NCI-H1105 (cell line): ENCODE results near the gene NSMCE3.

ENCODE experiments used
- DNase-seq: peaks from one replicate; lab custom pipeline; 2025; lab: John Stamatoyannopoulos, UW

The NSMCE3 gene

DNA sequence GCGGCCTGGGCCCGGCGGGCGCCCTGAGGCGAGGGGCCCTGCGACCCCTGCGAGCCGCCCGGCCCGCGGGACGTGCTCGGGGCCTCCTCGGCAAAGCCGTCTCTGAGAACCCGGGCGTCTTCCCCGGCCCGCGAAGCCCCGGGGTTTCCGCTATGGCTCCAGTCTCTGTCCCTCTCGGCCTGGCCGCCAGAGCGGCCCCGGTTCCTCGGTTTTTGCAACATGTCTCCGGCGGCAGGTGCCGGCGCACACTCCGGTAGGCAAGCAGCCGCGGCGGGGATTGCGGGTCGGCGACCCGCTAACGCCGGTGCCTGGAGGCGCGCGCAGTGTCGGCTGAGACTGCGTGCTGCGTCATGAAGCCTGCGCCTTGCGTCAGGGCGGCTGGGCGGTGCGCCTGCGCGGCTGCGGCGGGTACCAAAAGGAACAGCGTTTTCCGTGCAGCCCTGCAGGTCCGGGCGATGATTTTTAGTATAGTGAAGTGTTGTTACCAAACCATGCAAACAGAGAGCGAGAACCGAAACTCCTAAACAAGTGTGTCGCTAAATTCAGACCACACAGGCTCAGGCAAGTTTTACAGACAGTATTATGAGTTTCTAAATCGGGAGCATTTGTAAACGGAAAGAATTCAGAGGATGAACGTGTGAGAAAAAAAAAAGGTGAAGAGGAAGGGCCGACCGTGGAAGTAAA, at the start of gene NSMCE3:
Gene NSMCE3 (minus strand): TSS at position 338 of the 684 bp plus-strand sequence. CDS start 117 bp downstream, at position 221.
- DNase-seq: peak; percentile 49

DNA sequence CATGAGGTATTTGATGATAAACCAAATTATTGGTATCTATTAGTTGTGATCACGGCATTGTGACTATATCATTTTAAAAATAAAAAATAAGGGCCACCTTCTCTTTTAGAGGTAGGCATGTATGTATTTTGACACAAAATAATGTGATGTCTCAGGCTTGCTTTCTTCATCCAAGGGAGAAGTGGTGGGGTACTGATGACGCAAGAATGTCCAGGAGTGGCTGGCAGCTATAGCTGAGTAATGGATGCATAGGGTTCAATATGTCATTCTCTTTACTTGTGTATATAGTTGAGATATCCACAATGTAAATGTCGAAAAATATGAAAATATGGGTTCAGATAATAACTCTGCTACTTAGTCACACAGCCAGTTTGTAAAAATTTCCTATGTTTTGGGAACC, 46.8 kb upstream of the NSMCE3 start:
- DNase-seq: no peak

DNA sequence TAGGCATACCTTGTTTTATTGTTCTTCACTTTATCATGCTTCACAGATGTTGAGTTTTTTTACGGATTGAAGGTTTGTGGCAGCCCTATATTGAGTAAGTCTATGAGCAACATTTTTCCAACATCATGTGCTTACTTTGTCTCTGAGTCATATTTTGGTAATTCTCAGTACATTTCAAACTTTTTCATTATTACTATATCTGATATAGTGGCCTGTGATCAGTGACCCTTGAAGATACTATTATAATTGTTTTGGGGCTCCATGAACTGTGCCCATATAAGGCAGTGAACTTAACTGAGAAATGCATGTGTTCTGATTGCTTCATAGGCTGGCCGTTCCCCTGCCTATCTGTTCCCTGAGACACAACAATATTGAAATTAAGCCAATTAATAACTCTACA, 42.8 kb upstream of the NSMCE3 start:
- no peak for DNase-seq

DNA sequence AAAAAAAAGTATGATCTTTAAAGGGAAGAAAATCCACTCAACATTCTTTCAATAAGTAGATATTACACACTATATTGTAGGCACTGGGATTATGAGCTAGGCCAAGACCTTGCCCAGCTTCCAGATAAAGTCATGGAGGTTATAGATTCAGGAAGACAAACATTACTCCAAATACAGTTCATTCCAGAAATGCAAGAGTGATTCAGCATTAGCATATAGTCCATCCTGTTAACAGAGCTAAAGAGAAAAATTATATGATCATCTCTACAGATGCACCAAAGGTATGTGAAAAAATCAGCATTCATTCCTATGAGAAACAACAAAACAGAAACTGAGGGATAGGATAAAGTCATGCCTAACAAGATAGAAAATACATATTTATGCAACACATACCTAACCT, 42.1 kb upstream of the NSMCE3 start:
- DNase-seq: no peak

DNA sequence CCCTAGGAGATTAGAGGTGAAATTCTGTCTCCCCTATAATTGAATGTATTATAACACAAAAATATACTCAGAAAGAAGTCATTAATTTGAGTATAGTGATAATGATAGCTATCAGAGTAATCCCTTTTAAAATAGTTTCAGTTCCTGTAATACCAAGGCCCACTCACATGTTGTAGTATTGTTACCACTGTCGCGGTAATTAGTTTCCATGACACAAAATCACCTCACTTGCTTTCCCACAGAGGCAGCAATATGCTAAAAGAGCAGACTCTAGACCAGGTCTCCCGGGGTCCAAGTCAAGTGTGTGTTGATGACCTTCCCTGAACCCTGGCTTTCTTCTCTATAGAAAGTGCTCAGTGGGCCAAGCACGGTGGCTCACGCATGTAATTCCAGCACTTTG, 39.5 kb upstream of the NSMCE3 start:
- no peak for DNase-seq

DNA sequence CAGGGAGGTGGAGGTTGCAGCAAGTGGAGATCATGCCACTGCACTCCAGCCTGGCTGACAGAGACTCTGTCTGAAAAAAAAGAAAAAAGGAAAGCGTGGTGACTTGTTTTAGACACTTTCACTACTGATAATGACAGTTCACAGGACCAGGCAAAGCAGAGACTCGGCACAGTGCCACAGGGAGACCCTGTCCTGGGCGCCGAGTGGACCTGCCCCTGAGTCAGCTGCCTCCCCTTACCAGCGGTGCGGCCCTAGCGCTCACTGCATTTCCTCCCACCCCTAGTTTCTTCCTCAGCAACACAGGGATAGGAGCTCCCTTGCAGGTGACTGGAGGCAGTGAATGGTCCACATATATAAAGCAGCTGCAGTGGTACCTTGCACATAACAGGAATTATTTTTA, 38.7 kb upstream of the NSMCE3 start:
- no peak for DNase-seq

DNA sequence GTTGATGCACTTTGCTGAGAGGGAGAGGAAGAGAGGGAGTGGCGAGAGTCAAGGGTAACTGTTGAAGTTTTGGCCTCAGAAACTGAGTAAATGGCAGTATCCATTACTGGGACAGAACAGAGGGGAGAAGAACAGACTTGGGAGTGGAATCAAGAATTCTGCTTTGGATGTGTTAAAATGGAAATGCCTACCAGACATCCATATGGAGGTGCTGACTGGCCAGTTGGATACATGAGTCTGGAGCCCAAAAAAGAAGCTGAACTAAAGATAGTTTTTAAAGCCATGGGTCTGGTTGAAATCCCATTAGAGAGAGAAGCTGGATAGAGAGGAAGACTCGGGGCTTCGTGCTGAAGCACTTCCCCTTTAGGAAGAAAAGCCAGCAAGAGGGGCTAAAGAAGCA, 35.9 kb upstream of the NSMCE3 start:
- no peak for DNase-seq

DNA sequence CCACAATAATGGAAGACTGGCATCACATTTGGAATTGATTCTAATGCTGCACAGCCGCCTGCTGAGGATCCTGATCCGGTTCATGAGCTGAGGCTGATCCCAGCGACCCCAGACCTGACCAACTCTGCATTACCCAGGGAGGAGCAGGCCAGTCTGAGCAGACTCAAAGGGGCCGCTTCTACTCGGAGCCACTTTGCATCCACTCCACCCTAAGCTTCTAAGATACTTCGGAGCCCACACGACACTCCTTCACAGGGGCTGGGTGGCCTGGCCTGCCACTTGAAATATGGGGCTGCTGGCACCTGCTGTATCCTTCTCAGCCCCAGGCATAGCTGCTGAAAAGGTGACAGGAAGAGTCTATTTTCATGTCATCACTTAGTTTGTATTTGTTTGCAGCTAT, 33.2 kb upstream of the NSMCE3 start:
- no peak for DNase-seq

DNA sequence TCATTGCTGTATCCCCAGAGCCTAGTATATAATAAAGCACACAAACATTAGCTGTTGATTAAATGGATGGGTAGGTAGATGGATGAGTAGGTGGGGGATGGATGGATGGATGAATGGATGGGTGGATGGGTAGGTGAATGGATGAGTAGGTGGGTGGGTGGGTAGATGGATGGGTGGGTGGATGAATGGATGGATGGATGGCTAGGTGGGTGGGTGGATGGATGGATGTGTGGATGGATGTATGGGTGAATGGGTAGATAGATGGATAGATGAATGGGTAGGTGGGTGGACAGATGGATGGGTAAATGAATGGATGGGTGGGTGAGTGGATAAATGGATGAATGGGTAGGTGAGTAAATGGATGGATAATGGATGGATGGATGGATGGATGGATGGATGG, 30.2 kb upstream of the NSMCE3 start:
- no peak for DNase-seq

DNA sequence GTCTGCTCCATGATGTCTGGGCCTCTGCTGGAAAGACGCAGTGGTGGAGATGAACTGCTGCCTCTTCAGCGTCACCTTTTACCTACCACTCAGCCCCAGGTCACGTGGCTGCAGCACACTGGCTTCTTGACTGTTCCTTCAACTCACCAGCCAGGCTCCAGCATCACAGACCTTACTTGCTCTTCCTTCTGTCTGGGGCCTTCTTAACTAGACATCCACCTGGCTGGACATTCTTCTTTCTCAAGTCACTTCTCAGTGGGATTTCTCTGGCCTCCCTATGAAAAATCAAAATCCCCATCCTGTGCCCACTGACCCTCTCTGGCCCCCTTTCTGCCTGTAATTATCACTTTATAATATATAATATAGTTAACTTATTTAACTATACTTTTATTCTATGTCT, 29.7 kb upstream of the NSMCE3 start:
- no peak for DNase-seq

DNA sequence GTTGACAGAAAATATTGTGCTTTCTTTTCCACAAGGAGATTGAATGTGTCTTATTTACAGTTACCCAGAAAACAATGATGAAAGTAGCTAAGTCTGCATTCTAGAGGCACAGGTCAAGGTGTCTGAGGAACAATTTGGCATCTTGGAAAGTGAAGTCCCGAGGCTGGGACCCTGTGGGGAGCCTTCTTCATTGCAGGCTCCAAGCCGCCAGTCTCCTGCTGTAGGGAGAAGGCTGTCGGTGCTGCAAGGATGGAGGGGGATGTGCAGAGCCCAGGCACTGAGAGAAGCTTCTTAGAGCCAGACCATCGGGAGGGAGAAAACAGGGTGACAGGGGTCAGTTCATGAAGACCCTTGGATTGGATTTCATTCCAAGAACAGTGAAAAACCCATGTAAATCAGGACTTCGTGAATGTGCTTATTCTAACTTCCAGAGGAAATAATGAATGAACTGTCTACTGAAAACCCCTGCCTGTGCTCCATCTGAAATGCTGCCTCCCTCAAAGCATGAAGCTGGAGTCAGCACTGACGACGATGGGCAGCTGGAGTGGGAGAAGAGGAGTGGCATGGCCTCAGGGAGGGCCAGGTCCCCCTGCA, 25.2 kb upstream of the NSMCE3 start:
- no peak for DNase-seq

DNA sequence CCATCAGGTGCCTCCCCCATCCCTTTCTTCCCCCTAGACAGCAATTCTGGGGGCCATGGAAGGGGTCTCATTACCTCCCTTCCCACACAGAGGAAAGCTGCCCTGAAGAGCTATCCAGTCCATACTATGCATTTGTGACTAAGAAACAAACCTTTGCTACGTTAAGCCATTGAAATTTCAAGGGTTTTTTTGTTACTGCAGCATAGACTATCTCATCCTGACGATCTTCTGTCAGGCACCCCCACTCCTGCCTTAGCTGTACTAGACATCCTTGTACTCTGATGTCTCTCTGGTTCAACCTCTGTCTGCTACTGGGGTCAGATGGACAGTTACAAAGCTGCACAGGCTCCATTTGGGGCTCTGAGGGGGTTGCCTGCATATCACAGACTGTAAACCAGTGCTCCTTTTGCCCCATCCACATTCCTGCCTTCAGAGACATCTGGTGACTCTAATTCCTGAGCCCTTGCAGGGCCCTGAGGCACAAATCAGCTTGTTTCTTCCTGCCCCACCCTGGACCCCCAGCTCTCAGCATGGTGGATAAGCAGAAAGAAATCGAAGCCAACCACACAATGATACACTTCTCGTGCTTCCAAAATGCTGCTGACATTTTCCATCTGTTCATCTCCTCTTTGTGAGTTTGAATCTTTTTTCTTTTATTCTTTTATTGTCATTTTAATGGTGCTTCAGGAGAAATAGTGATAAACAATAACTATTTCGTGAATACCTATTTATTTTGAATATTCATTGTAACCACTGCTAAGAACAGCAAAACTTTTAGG, 21.6 kb upstream of the NSMCE3 start:
- DNase-seq: no peak

DNA sequence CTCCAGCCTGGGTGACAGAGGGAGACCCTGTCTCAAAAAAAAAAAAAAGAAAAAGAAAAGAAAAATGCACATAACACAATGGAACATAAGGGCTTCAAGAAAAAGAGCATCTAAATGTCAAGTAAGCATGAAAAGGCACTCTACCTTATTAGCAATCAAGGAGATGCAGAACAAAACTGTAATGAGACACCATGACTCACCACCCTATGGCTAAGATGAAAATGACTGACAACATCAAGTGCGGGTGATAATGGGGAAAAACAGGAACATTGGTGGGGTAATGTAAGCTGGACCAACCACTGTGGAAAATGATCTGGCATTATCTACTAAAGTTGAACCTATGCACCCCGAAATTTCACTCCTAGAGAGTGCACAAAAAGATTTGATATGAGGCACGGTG, 19.6 kb upstream of the NSMCE3 start:
- DNase-seq: no peak

DNA sequence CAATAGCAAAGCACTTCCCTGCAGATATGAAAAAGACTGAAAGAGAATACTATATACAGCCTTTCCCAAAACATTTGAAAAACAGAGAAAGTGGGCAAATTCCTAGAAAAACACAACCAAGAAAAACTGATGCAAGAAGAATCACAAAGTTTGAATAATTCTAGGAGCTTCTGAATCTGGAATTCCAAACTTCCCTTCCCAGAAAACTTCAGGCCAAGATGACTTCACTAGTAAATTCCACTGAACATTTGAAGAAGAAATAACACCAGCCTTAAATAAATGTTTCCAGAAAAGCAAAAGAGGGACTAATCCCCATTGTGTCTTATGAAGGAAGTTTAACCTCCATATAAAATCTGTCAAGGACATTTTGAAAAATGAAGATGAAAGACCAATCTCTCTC, 15.8 kb upstream of the NSMCE3 start:
- DNase-seq: no peak

DNA sequence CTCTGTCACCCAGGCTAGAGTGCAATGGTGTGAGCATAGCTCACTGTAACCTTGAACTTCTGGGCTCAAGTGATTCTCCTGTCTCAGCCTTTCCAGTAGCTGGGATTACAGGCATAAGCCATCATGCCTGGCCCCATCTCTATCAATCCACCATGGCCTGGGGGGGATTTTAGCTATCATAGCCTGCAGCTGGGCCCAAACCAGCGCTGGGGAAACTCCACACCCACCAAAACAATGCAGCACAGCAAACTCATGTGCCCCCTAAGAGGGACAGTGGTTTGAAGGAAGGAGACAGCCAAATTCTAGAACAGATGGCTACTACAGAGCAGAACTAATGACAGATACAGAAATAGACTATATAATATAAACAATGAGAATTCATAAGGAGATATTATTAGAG, 13.8 kb upstream of the NSMCE3 start:
- DNase-seq: no peak

DNA sequence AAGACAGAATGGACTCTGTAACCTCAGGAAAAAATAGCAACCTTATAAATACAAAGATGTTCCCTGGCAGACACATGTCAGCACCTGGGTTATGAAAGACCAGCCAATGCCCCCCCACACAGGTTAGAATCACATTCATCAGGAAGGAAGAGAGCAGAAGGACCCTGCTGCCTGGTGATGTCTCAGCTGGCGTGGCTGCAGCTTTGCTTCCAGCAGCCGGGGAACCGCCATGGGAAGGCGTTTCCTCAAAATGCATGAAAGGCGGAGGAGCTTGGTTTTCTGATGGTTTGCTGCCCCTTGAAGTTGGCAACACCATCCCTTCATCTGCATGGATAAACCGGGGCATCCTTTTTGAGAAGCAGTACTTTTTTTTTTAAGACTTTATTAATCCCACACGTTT, 10.9 kb upstream of the NSMCE3 start:
- DNase-seq: no peak

DNA sequence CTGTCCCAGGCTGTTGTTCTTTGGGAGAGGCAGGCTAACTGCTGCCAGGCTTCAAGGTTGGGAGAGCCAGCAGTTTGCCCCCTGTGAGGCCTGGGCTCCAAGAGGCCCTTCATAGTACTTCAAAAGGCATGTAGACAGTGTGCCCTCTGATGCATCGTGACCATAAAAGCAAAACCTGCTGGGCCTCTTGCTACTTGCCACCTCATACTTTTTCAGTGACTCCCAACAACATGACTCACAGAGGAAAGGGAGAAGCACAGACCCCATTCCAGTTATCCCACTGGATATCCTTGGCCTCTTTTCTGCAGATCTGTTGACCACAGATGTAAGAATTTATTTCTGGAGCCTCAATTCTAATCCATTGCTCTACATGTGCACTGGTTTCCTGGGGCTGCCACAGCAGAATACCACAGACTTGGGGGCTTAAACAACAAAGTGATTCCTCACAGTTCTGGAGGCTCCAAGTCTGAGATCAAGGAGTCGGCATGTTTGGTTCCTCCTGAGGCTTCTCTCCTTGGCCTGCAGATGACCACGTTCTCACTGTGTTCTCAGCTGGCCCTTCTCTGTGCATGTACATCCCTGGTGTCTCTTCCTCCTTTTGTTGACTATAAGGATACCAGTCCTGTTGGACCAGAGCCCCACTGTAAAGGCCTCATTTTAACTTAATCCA, 8.9 kb upstream of the NSMCE3 start:
- DNase-seq: no peak

DNA sequence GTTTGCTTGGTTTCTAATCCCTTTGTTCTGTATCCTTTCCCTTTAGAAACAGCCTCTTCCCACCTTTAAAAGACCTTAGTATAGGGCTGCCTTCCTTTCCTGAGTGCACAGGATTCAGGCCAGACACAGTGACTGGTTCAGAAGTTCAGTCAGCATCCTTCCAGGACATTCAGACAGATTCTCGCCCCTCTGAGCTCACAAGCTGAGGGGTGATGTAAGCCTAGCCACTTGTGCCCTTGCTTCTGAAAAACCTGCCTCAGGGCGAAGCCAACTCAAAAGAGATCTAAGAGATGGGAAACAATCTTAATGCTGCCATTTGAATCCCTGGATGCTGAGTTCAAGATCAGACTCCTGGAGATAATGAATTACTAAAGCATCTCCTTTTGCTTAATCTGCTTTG, 6.7 kb upstream of the NSMCE3 start:
- no peak for DNase-seq

DNA sequence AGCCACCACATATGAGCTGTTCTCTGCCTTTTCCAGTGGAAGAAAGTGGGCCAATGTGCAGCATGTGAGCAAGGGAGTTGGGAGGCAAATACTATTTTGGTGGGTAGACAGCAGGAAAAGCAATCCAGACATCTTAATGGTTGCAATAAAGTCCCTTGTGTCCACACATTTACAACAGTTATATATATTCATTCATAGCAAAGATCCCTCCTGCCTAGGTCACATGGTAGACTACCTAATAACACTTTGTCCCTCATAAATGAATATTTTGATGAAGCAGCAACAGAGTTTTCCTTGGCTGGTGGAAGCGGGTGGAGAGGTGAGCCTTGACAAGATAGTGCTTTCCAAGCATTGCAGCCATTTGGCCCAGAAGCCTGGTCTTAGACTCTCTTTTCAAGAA, 6.2 kb upstream of the NSMCE3 start:
- no peak for DNase-seq

DNA sequence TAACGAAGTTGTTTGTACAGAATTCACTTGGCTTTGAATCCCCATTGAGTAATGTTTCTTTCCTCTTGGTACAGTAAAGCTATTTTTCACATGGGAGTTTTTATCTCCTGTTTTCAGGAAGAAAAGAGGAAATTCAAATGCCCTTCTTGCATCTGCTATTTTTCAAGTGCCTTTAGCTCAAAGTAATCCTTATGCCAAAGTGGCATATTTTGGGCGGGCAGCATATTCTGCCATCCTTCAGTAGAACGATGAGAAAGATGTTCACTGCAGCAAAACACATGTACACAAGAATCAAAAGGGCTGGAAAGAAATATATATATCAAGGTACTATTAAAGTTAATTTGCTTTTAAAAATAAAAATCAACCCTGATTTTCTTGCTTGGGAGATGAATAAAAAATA, 5.3 kb upstream of the NSMCE3 start:
- no peak for DNase-seq

DNA sequence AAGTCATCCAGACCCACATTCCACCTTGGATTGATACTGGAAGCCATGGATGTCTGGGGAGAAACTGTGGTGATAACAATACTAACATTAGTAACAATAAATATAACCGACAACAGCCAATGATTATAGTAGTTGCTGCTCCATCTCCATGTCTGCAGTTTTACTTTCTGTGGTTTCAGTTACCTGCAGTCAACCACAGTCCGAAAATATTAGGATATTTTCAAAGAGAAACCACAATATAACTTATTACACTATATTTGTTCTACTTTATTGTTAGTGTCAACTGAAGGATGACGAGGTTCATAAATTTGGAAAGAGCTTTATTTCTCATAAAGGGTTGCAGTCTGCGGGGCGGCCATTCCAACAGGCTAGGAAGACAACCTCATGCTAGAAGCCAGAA, 2.6 kb upstream of the NSMCE3 start:
- no peak for DNase-seq

DNA sequence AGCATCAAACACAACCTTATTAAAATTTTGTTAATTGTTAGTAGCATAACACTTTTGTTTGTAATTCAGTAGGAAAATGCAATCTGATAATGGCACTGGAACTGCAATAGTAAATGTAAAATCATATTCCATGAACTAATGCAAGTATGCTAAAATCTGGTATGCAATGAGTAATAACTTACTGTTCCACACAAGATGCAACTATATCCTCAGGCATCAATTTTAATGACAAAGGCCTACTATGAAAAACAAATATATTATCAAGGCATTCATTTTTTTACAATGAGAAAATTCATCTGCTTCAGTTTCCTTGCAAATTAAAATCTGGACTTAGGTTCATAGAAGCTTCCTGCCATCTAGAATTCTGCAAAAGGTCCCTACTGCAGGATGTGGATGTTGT, 1.4 kb upstream of the NSMCE3 start:
- DNase-seq: no peak
